Body of pancreas (tissue), 4 donors: ENCODE measurements around the gene ACTL10.

Experiments
- POLR2A ChIP-seq, 3 donors: fragments of 450-650 bp; IDR thresholded peaks; one replicate each; pipeline ENCODE4 v1.6.1; 2016; ENCODE audit warnings: antibody characterized with exemption in 3 of 3, mild to moderate bottlenecking in 2 of 3
- TF ChIP-seq, protein P1 (sequence below), 7 experiments: fragments of 450-650 bp in 4 of 7; fragments of 200-600 bp in 3 of 7; sonication (generic) in 3 of 7; IDR thresholded peaks; one replicate each; pipeline ENCODE4 v1.5.1; 2016 to 2019; ENCODE audit warnings: antibody characterized with exemption in 7 of 7

DNA sequence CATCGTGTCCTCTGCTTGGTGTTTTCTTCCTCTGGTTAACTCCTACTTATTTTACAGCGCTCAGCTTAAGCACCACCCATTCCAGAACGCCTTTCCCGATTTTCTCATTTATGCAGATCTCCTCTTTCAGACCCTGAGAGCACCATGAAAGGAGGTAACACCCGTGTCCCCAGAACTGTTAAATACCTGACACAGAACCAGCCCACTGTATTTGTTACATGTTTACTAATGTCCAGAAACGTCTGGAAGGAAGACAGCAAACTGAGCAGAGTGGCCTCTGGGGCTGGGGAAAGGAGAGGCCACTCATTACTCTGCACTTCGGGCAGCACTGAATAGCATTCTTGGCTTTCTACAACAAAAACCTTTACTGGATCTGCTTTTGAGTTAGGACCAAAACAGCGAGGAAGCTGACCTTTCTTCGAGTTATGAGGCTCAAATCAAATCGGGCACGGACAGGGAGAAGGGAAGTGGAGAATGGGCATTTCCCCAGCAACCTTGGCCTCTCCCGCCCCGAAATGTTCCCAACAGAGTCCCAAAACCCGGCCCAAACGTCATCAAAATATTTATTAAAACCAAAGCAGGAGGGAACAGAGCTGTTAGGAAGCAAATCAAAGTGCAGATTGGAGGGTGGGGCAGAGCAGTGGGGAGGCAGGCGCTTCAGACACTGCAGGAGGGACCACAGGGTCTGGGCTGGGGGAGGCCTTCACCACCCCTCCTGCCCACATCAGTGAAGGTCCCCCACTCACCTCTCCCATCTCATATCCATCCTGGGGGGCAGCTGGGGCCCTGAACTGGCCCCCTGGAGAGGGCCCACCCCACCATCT is 8.6 kb downstream of the ACTL10 start:
- TF ChIP-seq, protein P1, sequence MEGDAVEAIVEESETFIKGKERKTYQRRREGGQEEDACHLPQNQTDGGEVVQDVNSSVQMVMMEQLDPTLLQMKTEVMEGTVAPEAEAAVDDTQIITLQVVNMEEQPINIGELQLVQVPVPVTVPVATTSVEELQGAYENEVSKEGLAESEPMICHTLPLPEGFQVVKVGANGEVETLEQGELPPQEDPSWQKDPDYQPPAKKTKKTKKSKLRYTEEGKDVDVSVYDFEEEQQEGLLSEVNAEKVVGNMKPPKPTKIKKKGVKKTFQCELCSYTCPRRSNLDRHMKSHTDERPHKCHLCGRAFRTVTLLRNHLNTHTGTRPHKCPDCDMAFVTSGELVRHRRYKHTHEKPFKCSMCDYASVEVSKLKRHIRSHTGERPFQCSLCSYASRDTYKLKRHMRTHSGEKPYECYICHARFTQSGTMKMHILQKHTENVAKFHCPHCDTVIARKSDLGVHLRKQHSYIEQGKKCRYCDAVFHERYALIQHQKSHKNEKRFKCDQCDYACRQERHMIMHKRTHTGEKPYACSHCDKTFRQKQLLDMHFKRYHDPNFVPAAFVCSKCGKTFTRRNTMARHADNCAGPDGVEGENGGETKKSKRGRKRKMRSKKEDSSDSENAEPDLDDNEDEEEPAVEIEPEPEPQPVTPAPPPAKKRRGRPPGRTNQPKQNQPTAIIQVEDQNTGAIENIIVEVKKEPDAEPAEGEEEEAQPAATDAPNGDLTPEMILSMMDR (IDR thresholded peaks at IDR 0.05), result no peak
- no peak for TF ChIP-seq POLR2A (IDR thresholded peaks at IDR 0.05)
